ENCODE measurements around the gene KLC4. TPM values are rescaled to one million over a fixed set of nuclear protein-coding genes. Genes with fewer than 3 reads are reported as not detected.

Gene KLC4
- total and polyA plus RNA-seq, 9 of the 15 experiments (the other 6 are each of a cell fraction or from before 2014, with no cell fraction given), result 1.7 to 16.2 (median 7.7) TPM

- TF ChIP-seq ASH1L (IDR thresholded peaks at IDR 0.05; ENCODE audit: borderline replicate concordance, low read depth, partially characterized antibody) (peak; percentile 48), DMBX1 (CRISPR knock-in tag; IDR thresholded peaks at IDR 0.05; ENCODE audit: borderline replicate concordance) (no peak), ELF4 (CRISPR knock-in tag; IDR thresholded peaks at IDR 0.05) (no peak), MED1 (CRISPR knock-in tag; IDR thresholded peaks at IDR 0.05; ENCODE audit: borderline replicate concordance) (no peak), ZNF79 (CRISPR knock-in tag; IDR thresholded peaks at IDR 0.05; ENCODE audit: low read depth) (no peak), GATAD2B (IDR thresholded peaks at IDR 0.05; ENCODE audit: borderline replicate concordance) (no peak), GTF2A2 (tag; IDR thresholded peaks at IDR 0.05) (no peak), CCNT2 (IDR thresholded peaks at IDR 0.05; ENCODE audit: borderline replicate concordance, extremely low read depth, insufficient read length, low read depth, low read length) (no peak), U2AF1 (optimal IDR thresholded peaks at IDR 0.05; ENCODE audit: low read depth, low read length) (no peak), ZNF699 (CRISPR knock-in tag; IDR thresholded peaks at IDR 0.05; ENCODE audit: insufficient replicate concordance) (no peak), EWSR1 (IDR thresholded peaks at IDR 0.05; ENCODE audit: borderline replicate concordance, low read depth, partially characterized antibody) (no peak), ZFP36 (IDR thresholded peaks at IDR 0.05; ENCODE audit: low read depth, low read length, partially characterized antibody) (no peak), ARHGAP35 (IDR thresholded peaks at IDR 0.05; ENCODE audit: partially characterized antibody) (no peak), ZNF174 (CRISPR knock-in tag; IDR thresholded peaks at IDR 0.05) (no peak), SMARCE1 (IDR thresholded peaks at IDR 0.05) (no peak), CC2D1A (IDR thresholded peaks at IDR 0.05) (peak; percentile 99)
- TF ChIP-seq, protein P1, sequence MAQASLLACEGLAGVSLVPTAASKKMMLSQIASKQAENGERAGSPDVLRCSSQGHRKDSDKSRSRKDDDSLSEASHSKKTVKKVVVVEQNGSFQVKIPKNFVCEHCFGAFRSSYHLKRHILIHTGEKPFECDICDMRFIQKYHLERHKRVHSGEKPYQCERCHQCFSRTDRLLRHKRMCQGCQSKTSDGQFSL (CRISPR knock-in tag; IDR thresholded peaks at IDR 0.05), result no peak
- TF ChIP-seq, protein P1 (tag; IDR thresholded peaks at IDR 0.05), result no peak
- TF ChIP-seq, protein P2, sequence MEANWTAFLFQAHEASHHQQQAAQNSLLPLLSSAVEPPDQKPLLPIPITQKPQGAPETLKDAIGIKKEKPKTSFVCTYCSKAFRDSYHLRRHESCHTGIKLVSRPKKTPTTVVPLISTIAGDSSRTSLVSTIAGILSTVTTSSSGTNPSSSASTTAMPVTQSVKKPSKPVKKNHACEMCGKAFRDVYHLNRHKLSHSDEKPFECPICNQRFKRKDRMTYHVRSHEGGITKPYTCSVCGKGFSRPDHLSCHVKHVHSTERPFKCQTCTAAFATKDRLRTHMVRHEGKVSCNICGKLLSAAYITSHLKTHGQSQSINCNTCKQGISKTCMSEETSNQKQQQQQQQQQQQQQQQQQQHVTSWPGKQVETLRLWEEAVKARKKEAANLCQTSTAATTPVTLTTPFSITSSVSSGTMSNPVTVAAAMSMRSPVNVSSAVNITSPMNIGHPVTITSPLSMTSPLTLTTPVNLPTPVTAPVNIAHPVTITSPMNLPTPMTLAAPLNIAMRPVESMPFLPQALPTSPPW (CRISPR knock-in tag; IDR thresholded peaks at IDR 0.05), result no peak
- TF ChIP-seq, protein P3, sequence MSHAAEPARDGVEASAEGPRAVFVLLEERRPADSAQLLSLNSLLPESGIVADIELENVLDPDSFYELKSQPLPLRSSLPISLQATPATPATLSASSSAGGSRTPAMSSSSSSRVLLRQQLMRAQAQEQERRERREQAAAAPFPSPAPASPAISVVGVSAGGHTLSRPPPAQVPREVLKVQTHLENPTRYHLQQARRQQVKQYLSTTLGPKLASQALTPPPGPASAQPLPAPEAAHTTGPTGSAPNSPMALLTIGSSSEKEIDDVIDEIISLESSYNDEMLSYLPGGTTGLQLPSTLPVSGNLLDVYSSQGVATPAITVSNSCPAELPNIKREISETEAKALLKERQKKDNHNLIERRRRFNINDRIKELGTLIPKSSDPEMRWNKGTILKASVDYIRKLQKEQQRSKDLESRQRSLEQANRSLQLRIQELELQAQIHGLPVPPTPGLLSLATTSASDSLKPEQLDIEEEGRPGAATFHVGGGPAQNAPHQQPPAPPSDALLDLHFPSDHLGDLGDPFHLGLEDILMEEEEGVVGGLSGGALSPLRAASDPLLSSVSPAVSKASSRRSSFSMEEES (CRISPR knock-in tag; IDR thresholded peaks at IDR 0.05), result no peak
- TF ChIP-seq, protein P4, sequence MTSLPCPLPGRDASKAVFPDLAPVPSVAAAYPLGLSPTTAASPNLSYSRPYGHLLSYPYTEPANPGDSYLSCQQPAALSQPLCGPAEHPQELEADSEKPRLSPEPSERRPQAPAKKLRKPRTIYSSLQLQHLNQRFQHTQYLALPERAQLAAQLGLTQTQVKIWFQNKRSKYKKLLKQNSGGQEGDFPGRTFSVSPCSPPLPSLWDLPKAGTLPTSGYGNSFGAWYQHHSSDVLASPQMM (CRISPR knock-in tag; IDR thresholded peaks at IDR 0.05), result no peak
- TF ChIP-seq, protein P5, sequence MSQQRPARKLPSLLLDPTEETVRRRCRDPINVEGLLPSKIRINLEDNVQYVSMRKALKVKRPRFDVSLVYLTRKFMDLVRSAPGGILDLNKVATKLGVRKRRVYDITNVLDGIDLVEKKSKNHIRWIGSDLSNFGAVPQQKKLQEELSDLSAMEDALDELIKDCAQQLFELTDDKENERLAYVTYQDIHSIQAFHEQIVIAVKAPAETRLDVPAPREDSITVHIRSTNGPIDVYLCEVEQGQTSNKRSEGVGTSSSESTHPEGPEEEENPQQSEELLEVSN (IDR thresholded peaks at IDR 0.05; ENCODE audit: borderline replicate concordance in 1 of 2, extremely low read depth in 1 of 2, insufficient read depth in 1 of 2, insufficient read length in 1 of 2, low read depth in 1 of 2, low read length in 1 of 2, poor library complexity in 1 of 2, severe bottlenecking in 1 of 2), result peak in 1 of 2 experiments; percentile 14
Measured at GRCh38 chr6:43093436-43094289, 34.2 kb downstream of the KLC4 start (continued).
